GF-D8 (cell line): ENCODE results near the gene ASB15.
"Not testable (repeated sequence)": the region's sequence is repeated elsewhere in the genome, so short reads cannot be mapped to it uniquely, and the experiment has no call there.

Experiments used
- DNase-seq: peaks from one replicate; lab custom pipeline; 2025; lab: John Stamatoyannopoulos, UW

ASB15 gene

DNA sequence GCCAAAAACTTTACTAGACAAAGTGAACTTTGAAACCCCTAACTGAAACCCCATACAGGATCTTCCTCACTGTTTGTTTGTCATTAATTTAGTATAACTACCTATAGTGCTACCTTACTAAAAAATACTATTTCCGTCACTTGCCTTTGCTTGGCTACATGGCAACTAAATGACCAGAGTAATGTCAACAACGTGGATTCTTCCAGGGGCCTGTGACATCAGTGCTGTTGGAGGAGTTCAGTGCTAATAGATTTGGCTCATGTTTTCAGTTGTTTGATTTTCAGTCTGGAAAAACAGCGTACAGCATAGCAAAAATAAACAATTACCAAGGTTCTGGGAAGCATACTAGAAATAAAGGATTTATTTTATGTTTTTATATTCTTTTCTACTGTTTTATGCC, 3.0 kb upstream of the ASB15 start:
- no peak for DNase-seq

GRCh38 chr7:123599766-123600165, 1.9 kb upstream of the ASB15 start:
- DNase-seq, result no peak

DNA sequence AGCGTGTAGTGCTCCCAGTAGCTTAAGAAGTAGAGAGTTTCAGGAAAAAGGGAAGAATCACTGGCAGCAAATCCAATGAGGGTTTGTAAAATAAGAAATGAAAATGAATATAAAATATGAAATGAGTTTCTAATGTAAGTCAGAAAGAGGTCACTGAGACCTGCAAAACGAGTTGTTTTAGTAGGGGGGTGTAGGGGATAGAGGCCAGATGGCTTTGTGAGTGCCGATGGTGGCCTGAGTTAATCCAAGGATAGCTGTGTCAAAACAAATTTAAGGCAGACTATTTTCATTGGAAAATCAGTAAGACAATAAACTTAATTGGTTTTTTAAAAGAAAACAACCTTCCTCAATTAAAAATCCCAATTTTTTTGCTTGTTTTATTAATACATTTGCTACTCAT, 745 bp upstream of the ASB15 start:
- DNase-seq, result no peak

DNA sequence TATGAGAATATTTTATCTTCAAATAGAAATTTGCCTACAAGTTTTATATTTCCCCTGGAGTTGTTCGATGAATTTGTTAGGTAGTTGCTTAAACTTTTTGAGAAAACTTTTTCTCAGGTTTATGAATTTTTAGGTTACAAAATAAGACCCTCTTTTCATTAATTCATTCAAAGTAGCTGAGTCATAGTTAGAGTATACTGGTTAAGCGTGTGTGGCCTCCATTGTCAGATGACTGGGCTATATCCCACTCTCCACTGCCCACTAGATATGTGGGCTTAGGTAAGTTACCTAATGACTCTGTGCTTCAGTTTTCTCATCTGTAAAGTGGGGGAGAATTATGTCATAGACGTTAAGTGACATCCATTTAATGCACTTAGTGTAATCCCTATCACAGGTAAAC, 1.0 kb downstream of the ASB15 start:
- DNase-seq, result no peak

- no peak for DNase-seq
Measured at GRCh38 chr7:123604739-123605138, 3.1 kb downstream of the ASB15 start.

DNA sequence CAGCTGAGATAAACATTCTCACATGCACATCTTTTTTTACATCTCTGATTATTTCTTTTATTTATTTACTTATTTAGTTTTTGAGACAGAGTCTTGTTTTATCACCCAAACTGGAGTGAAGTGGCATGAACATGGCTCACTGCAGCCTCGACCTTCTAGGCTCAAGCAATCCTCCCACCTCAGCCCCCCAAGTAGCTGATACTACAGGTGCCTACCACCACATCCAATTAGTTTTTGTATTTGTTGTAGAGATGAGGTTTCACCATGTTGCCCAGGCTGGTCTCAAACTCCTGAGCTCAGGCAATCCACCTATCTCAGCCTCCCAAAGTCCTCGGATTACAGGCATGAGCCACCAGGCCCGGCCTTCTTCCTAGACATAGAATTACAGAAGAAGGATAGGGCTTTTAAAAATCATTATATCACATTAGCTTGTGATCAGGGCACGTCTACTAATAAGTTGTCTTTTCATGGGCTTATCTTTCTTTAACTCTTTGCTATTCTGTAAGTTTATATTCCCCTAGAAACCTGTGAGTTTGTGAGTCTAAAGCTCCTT, 5.9 kb downstream of the ASB15 start:
- no peak for DNase-seq

DNA sequence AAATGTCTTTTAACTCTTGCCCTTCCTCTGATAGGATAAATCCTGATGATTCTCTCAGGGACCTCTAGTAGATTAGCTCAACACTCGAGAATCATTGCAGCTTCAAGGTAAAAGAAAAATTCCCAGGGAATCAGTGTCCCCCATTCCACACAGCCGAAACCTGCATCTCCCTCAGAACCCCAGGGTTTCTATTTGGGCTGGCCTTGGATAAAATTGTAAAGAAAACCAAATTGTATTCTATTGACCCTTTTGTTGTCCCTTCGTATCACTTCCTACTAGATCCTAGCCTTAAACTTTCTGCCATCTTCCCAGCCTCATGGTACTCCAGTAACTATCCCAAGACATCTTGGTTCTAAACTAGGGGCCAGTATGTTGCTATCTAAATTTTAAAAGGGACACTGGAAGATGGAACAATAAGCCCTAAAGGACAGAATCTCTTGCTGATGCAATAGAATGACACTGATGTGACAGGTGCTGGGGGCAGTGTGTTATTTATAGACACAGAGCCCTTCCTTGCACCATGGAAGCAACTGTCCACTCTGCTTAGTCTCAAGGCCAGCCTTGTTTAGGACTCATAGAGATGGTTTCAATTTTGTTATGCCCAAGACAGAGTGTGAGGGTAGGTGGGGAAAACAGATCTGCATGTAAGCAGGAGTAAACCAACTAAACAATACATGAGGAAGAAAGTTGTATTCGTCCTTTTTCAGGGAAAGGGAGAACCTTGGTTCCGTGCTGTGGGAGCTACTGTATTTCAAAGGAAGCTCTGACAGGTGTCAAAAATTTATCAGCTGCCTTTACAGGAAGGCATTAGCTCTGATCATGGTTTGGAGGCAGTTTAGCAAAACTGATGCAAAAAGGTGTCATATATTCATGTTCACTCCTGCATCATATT, 7.6 kb downstream of the ASB15 start:
- DNase-seq, result no peak

DNA sequence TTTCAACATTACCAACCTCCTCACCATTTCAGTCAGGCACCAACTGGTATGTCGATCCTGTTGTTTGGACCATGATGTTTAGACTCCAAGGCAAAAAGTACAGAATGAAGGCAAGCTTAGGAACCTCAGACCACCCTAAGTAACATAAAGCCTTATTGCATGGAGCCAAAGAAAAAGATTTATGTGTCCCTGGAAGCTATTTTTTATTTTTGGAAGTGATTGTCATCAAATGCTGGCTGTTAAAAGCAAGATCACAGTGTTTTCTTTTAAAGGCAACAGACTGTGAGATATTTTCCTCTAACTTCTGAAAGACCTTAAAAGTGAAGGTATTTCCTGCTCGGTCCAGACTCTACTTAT, 8.2 kb downstream of the ASB15 start:
- no peak for DNase-seq

DNA sequence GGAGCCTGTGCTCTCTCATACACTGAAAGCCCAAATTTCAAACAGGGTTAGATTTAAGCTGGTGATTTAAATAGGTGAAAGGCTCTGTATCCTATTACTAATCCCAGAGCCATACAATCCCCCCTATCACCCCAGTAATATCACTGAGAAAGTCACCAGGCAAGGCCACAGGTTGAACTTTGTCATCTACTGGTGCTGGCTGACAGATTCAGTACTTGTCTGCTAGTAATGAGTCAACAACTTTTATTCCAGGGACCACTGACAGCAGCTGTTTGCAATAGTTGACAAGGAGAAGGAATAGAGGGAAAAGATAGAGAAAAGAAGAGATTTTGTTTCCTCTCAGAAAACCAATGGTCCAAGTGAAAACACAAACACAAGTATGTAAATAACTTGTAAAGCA, 10.4 kb downstream of the ASB15 start:
- DNase-seq, result no peak

DNA sequence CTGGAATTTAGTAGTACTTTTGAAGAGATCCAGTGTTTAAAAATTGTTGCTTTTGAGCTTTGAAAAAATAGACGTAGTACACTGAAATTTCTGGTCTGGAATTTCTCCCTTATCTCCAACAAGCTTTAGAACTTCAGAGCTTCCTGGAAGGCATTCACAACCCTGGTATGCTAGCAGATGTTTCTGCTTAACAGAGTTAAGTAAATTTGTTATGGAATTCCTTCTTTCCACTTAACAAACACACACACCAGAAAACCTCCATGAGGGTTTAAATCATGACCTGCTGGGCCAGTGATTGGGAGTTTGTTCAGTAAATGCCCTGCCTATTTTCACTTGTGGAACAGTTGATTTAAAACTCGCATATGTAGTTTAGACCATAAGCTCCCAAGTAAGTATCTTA, 13.7 kb downstream of the ASB15 start:
- no peak for DNase-seq

- DNase-seq, result no peak
Measured at GRCh38 chr7:123616223-123616622, 14.6 kb downstream of the ASB15 start.

GRCh38 chr7:123621707-123622106, 20.1 kb downstream of the ASB15 start:
- no peak for DNase-seq

DNA sequence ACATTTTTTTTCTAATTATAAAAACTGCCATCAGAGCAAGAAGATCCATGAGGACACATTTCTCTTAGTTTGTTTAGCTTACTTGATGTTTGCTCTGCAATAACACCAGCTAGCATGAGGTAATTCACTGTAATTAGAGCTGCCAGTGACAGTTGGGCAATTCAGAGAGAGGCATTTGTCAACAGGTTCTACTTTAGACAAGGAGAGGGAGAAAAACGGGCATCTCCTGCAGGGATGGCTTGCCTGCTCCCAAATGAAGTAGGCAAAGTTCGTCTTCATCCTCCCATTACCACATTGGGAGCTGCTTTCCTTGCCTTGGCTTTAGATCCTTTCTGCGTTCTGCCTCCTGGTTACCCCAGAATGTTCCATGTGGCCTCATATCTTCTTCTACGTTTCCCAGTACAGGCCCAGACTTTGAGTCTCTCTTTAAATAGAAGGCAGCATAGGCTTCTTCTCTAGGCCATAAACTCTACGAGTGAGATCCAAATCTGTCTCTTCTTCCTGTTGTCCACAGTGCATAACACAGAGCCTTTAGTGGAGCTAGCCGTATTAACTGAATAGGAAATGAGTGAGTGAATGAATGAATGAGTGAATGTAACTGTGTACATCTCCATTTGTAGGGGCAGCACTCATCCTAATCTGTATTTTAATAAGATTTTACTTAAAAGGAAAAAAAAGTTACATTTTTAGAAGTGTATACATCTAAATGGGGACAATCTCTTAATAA, 21.2 kb downstream of the ASB15 start:
- no peak for DNase-seq

- no peak for DNase-seq
Measured at GRCh38 chr7:123624527-123625183, 23.0 kb downstream of the ASB15 start.

GRCh38 chr7:123625254-123625653, 23.6 kb downstream of the ASB15 start:
- no peak for DNase-seq

DNA sequence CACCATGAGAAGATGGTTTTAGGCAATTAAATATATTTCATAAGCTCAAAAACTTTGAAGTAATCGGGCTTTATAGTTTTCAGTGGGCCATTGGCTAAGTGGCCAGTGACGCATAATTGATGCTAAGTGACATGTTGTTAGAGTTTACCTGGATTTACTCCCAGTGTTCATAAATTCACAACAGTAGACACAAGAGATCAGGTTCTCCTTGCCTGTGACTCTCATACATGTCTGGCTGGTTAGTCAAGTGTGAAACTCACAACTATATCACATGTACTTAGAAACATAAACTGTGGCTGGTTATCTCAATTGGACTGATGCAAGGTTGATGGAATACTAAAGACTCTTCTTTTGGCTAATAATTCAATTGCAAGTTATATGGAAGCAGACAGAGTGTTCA, 26.2 kb downstream of the ASB15 start:
- DNase-seq, result no peak

- no peak for DNase-seq
Measured at GRCh38 chr7:123628829-123629228, 27.2 kb downstream of the ASB15 start.

DNA sequence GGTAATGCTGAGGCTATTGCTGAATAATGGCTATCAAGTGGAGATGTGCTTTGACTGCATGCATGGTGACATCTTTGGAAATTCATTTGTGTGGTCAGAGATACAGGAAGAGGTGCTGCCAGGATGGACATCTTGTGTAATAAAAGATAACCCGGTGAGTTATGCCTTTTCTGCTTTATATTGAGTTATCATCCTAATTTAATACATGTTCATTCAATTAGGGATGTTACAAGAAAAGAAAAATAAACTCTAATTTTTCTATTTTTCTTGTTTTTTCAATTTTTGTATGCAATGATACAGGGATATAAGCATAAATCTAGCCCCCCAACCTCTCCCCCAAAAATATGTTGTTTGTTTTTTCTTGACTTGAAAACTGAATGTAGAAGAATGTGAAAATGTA, 27.7 kb downstream of the ASB15 start:
- no peak for DNase-seq

- DNase-seq, result no peak
Measured at GRCh38 chr7:123632808-123633207, 31.2 kb downstream of the ASB15 start.

DNA sequence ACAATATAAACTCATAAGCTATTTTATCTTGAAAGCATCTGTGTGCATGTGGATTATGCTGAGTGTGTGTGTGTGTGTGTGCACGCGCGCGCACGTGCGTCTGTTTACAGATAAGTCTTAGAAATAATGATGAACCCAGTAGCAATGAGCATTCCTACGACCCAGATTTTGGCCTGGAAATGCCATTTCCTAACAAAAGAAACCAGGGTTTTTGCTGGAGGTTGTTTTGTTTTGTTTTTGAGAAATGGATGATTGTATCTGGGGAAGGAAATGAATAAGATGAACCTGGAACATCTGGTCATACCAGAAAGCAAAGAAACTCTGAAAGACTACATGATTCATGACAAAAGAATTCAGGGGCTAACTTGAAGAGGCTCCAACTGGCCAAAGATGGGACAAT, 31.9 kb downstream of the ASB15 start:
- no peak for DNase-seq

- not testable (repeated sequence) for DNase-seq
Measured at GRCh38 chr7:123634011-123634573, 32.5 kb downstream of the ASB15 start.
